Measurements from ENCODE around the gene SLC2A10.

DNA sequence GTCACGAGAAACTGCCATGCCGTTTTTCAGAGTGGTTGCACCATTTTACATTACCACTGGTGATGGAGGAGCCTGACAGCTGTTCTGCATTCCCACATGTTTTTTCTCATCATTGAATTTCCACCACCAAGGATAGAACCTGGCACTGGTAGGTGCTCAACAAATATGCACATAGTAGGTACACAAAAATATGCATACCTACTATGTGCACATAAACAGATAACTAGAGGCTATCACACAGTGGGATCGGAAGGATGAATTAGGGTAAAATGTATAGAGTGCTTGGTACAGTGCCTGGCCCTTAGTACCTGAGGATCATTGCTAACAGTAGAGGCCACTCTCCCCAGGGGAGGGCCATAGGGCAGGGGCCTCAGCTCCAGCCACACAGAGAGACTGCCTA lies 47.0 kb downstream of the SLC2A10 start:
- TF ChIP-seq CTCF (IDR thresholded peaks at IDR 0.05) = no peak
- no peak for TF ChIP-seq POLR2A (IDR thresholded peaks at IDR 0.05)
